ENCODE results near the gene PARL.
A peak's percentile ranks its signal among the peaks of the same experiment; 100 is the strongest.

Gene PARL

DNA sequence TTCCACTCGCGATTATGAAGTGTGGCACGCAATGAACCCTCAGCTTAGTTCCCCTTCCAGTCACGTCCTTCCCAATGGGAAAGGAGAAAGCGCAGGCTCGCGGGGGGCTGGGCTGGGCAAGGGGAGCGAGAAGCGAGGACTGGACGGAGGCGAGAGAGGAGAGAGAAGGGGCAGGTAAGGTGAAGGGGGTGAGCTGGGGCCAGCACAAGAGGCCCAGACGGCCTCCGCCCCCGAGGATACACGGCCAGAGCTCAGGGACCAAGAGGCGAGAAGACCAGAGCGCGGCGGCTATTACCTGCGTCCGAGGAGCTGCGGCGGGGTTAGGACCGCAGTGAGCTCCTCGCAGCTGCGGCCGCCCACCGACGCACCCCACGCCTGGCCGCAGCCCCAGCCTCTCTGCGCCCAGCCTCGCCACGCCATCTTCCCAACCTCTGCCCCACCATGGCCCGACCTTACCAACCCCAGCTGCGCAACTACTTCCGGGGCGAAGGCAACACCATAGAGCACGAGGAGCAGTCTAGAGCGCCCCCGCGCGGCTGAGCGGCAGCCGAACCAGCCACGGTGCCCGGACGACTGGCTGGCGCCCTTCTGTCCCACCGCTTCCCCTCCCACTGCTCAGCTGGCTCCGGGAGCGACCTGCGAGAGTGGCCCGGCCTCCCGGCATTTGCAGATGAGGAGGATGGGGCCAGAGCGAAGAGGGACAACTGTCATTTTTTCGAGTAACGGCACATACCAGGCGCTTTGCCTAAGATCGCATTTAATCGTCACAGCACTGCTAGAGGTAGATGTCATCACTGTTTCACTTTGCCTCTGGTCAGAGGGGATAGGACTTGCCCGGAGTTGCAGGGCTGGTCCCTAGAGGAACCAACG lies at the start of gene PARL:
TSS of gene PARL (minus strand) at position 454 of the 870 bp plus-strand sequence. CDS start at position 420, 34 bp downstream.
- DNase-seq (ENCODE audit: low spot score), result peak; percentile 96

GRCh38 chr3:183933160-183933559 lies 48.5 kb upstream of the PARL start:
- DNase-seq (ENCODE audit: low spot score), result no peak

- DNase-seq (ENCODE audit: low spot score), result no peak
These were observed 47.2 kb upstream of the PARL start for GRCh38 chr3:183931881-183932280.

GRCh38 chr3:183930086-183930485 lies 45.4 kb upstream of the PARL start:
- DNase-seq (ENCODE audit: low spot score), result peak; percentile 22

- no peak for DNase-seq (ENCODE audit: low spot score)
These were observed 42.4 kb upstream of the PARL start for GRCh38 chr3:183927059-183927458.

DNA sequence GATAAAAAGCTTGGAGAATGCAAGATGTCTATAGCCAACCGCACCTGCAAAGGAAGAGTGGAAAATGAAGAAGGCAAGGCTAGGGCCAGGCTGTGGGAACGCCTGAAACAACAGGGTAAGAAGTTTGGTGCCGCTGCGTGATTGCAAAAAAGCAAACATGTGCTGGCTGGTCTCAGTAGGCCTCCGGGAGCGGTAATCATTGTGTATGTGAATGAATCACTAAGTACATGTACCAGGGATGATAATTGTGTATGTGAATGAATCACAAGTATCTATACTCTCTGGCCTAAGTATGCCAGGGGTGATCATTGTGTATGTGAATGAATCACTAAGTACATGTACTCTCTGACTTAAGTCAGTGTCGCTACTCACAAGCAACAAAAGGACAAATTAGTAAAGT lies 40.3 kb upstream of the PARL start:
- no peak for DNase-seq (ENCODE audit: low spot score)

DNA sequence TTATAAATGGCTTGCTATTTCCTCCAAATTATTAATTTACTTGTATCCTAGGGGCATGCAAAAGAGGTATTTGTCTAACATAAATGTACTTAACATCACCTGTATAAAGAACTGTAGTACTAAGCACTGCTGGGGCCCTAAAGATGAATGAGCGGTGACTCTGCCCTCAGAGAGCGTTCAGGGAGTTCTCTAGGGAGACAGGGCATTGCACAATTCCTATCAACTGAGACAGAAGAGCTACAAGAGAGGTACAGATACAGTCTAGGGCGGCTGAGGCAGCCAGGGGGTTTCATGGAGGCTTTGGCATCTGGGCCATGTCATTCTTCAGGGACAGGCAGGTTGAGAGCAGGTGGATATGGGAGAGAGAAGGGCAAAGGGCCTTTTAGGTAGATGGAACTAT lies 39.9 kb upstream of the PARL start:
- no peak for DNase-seq (ENCODE audit: low spot score)

GRCh38 chr3:183922421-183922820 lies 37.7 kb upstream of the PARL start:
- no peak for DNase-seq (ENCODE audit: low spot score)

GRCh38 chr3:183921096-183921495 lies 36.4 kb upstream of the PARL start:
- no peak for DNase-seq (ENCODE audit: low spot score)

DNA sequence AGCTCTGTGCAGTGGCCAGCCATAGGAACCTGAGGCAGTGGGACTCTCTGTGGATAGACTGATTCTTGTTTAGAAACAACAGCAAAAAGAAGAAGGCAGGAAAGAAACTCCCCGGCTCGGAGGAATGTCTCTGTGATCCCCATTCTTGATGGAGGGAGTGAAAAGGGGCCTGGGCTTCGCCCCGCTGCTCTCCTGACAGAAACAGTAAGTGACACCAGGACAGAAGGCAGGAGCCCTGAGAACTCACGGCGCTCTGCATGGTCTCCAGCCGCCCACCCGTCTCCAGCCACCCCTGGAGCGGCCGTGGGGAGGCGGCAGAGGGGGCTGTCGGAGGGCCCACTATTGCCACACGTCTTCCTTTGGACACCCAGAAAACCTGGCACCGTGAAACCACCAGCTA lies 35.7 kb upstream of the PARL start:
- DNase-seq (ENCODE audit: low spot score), result no peak

DNA sequence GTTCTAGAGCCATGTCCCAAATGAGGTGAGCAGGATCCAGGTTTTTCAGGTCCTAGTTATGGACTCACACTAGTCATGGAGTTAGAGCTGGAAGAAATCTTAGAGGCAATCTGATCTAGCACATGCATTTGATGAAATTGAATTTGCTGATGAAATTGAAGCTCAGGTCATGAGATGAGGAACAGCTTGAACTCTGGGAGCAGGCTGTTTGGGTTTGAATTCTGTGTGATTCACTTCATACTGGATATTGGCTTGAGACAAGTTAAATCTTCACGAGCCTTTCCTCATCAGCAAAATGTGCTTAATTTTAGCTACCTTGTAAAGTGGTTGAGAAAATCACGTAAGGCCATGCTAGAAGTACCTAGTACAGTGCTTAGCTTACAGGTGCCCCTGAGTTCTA lies 33.5 kb upstream of the PARL start:
- no peak for DNase-seq (ENCODE audit: low spot score)

DNA sequence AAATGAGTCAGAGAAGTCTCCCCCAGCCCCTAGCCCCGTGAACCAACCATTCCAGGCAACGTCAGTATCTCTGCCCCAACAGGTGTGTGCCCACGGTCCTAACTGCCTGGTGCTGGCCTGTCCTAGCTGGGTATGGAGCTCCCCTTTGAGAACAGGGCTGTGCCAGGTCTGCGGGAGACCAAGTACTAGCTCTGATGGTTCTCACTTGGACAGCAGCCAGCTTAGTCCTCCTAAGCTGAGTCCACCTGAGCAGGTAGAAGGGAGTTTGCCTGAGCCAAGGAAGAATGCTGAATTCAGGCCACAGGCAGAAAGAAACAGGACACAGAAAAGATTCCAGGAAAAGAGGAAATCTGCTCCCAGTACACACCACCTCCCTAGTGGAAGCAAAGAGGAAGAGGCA lies 33.1 kb upstream of the PARL start:
- no peak for DNase-seq (ENCODE audit: low spot score)

GRCh38 chr3:183914856-183915255 lies 30.2 kb upstream of the PARL start:
- DNase-seq (ENCODE audit: low spot score), result no peak

DNA sequence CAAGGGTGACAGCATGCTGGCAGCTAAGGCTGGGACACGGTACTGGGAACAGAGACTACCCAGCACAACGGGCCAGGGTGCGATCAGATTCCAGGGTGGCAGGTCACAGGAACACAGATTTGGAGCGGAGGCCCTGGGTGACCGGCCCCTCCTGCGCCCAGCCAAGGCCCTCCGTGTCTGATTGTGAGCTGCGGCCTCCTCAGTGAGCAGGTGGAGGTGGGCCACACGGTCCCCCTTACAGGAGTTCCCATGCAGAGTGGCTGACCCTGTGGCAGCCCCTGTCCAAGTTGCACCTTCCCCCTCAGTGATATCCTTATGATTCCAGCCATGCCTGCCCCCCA lies 28.9 kb upstream of the PARL start:
- DNase-seq (ENCODE audit: low spot score), result no peak

DNA sequence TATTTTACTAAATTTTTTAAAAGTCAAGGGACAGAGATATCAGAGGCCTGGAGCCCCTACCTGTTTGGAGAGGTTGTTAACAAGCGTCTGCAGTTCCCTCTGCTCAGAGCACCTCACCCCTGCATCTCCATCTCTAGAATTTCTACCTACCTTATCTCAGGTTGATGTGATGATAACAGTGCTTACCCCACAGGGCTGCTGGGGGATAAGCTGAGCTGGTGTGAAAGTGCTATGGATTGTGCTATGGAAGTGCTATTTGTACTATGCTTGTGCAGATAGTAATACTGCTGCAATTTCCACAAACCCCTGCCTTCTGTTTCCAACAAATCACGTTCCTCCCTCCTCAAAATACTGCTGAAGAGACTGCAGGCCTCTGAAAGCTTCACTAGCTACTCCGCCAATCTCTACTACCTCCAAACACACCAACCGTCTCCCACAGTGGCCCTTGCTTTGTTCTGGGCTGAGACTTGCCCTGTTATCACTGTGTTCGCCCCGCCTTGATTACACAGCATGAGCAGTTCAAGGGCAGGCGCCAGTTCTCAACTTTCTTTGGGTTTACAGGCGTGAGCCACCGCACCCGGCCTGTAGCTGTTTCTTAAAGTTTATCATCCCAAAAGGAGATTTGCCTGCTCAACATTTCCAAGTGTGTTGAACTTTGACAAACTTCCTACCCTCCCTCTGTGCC lies 28.4 kb upstream of the PARL start:
- DNase-seq (ENCODE audit: low spot score), result no peak

DNA sequence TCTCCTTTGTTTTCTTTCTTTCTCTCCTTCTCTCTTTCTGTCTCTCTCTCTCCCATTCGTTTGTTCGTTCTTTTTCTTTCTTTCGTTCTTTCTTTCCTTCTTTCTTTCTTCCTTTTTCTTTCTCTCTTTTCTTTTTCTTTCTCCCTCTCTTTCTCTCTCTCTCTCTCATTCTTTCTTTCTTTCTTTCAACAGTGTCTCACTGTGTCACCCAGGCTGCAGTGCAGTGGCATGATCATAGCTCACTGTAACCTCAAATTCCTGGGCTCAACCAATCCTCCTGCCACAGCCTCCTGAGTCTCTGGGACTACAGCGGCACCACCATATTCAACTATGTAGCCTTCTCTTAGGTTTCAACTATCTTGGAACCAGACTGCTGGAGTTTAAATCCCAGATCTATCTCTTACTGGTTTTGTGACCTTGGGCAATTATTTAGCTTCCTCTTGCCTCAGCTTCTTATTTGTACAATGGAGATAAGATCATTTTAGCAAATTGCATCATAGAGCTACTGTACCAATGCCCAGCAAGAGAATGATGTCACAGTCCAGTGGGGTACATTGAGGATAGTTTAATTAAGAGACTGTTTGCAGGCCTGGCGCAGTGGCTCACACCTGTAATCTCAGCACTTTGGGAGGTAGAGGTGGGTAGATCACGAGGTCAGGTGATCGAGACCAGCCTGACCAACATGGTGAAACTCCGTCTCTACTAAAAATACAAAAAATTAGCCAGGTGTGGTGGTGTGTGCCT lies 27.3 kb upstream of the PARL start:
- DNase-seq (ENCODE audit: low spot score), result no peak

DNA sequence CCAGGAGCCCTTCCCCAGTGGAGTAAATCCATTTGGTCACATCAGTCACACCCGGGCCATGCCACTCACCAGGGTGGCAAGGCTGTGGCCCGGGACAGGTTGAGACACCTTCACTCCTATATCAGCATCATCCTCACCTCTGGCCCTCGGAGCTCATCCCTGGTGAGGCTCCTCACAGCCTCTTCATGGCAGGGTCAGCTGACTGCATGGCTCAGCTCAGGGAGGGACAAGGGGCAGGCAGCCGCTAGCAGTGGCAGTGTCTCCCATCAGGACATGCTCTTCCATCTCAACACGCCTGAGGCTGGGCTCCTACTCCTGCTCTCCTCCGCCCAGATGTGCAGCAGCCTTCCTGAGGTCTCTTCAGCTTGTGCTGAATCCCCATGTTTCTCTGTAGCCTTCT lies 26.4 kb upstream of the PARL start:
- no peak for DNase-seq (ENCODE audit: low spot score)

- no peak for DNase-seq (ENCODE audit: low spot score)
These were observed 24.4 kb upstream of the PARL start for GRCh38 chr3:183909030-183909600.

- DNase-seq (ENCODE audit: low spot score), result no peak
These were observed 23.2 kb upstream of the PARL start for GRCh38 chr3:183907911-183908331.

DNA sequence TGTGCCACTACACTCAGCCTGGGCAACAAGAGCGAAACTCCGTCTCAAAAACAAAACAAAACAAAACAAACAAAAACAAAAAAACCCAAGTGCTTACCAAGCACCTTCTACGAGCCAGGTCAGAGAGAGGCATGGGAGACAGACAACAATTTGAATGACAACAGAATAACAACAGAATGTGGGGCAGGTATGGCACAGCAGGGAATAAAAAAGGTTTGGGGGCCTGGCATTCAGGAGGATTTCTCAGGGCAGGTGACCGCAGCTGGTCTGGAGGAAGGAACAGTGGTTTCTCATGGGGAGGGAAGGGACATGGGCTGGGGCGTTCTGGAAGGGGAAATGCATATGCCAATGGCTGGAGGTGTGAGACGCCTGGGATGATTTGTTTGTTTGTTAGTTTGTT lies 22.5 kb upstream of the PARL start:
- no peak for DNase-seq (ENCODE audit: low spot score)

DNA sequence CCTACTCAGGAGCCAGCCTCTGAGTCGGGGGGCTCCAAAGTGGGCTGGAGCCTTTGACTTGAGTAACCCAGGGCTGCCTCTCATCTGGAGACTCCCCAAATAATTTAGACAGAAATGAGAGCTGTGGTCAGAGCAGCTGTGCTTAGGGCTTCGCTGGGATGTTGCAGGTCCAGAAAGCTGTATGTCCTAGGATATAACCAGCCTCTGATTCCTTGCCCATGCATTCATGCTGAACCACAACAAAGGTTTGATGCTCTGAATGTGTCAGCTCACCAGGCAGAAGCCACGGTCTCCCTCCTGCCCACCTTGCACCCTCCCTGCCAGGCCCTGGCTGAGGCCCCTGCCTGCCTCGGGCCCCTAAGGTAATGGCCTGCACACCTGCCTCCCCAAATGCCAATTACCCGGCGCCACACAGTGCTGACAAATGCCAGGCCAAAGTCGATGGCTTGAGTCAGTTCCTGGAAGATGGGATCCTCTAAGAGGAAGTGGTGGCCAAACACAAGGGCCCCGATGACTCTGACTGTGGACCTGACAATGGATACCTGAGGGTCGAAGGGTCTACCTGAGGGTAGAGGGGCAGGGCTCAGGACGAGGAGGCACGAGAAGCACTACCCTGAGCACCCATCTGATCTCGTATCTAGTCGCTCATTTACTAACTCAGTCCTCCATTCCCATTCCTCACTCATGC lies 21.7 kb upstream of the PARL start:
- peak; percentile 51 for DNase-seq (ENCODE audit: low spot score)
